Peyer's patch (tissue), 4 donors: ENCODE data around the gene RAB15.

ENCODE experiments used
- CTCF ChIP-seq, 6 experiments: fragments of 450-650 bp in 4 of 6; fragments of 200-600 bp in 2 of 6; sonication (generic) in 1 of 6; IDR thresholded peaks; one replicate each; pipeline ENCODE4 v1.5.1; 2017 to 2019; ENCODE audit warnings: antibody characterized with exemption in 6 of 6, mild to moderate bottlenecking in 3 of 6, moderate library complexity in 1 of 6
- POLR2A ChIP-seq, 2 donors: fragments of 450-650 bp; IDR thresholded peaks; one replicate each; pipeline ENCODE4 v1.5.1; 2017; ENCODE audit warnings: antibody characterized with exemption in 2 of 2, mild to moderate bottlenecking in 2 of 2, moderate library complexity in 2 of 2

DNA sequence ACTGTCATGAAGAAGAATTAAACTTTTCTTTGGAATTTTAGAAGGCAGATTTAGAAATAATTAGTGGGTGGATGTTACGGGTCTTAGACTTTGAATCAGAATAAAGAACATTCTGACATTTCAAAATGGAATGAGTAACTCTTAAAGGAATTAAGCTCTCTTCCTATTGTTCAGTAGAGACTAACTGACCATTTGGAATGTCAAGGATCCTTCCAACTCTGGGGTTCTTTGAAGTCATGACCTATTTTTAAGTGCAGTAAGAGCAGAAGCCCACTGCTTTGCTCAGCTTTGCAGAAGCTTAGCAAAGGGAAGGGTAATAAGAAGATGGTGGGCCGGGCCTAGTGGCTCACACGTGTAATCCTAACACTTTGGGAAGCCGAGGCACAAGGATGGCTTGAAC, 53.9 kb downstream of the RAB15 start:
- no peak for TF ChIP-seq CTCF (IDR thresholded peaks at IDR 0.05)
- TF ChIP-seq POLR2A (IDR thresholded peaks at IDR 0.05): no peak
